GM19239 (cell line): ENCODE results near the gene PARP4.
"Not testable (repeated sequence)": the region's sequence is repeated elsewhere in the genome, so short reads cannot be mapped to it uniquely, and the experiment has no call there.

Source experiments
- DNase-seq: peaks from one replicate; pipeline ENCODE4 v3.0.0; 2011; ENCODE audit warnings: low spot score; ENCODE audit not compliant: insufficient read length
- FAIRE-seq: peaks from 2 replicates; lab custom pipeline; 2011; peaks lifted over from hg19 to GRCh38; lab: Jason Lieb, UNC

Gene PARP4

GRCh38 chr13:24512197-24512907, at the start of gene PARP4:
Gene PARP4 (minus strand): TSS chr13:24512778. CDS start chr13:24503776, 9,002 bp downstream.
- peak; percentile 81 for FAIRE-seq
- peak; percentile 70 for DNase-seq

- FAIRE-seq, DNase-seq: not testable (repeated sequence)
These were observed 48.1 kb upstream of the PARP4 start for GRCh38 chr13:24560579-24561187.

GRCh38 chr13:24559431-24560218, 47.0 kb upstream of the PARP4 start:
- DNase-seq, FAIRE-seq: not testable (repeated sequence)

- no peak for DNase-seq
- no peak for FAIRE-seq
These were observed 44.5 kb upstream of the PARP4 start for GRCh38 chr13:24557081-24557480.

GRCh38 chr13:24553892-24554291, 41.3 kb upstream of the PARP4 start:
- FAIRE-seq, result not testable (repeated sequence)

GRCh38 chr13:24541476-24542352, 29.1 kb upstream of the PARP4 start:
- FAIRE-seq, result peak; percentile 87
- DNase-seq, result not testable (repeated sequence)

More at GRCh38 chr13:24553892-24554291, 41.3 kb upstream of the PARP4 start:
- DNase-seq, result not testable (repeated sequence)

GRCh38 chr13:24541127-24541475, 28.5 kb upstream of the PARP4 start:
- FAIRE-seq (no peak), DNase-seq (no peak)

- FAIRE-seq (no peak), DNase-seq (no peak)
These were observed 27.9 kb upstream of the PARP4 start for GRCh38 chr13:24540236-24541126.

- DNase-seq (no peak), FAIRE-seq (no peak)
These were observed 27.1 kb upstream of the PARP4 start for GRCh38 chr13:24539500-24540165.

GRCh38 chr13:24529478-24529877, 16.9 kb upstream of the PARP4 start:
- DNase-seq, result no peak
- FAIRE-seq, result no peak

- no peak for FAIRE-seq
- no peak for DNase-seq
These were observed 16.3 kb upstream of the PARP4 start for GRCh38 chr13:24528816-24529398.

- FAIRE-seq, result peak; percentile 18
- DNase-seq, result no peak
These were observed 14.7 kb upstream of the PARP4 start for GRCh38 chr13:24527266-24527775.

- no peak for DNase-seq
- peak; percentile 58 for FAIRE-seq
These were observed 8.2 kb upstream of the PARP4 start for GRCh38 chr13:24520733-24521132.

GRCh38 chr13:24516919-24517318, 4.3 kb upstream of the PARP4 start:
- DNase-seq (no peak), FAIRE-seq (no peak)

GRCh38 chr13:24512908-24513213, 283 bp upstream of the PARP4 start:
- FAIRE-seq (no peak), DNase-seq (no peak)

- FAIRE-seq (no peak), DNase-seq (no peak)
These were observed 772 bp downstream of the PARP4 start for GRCh38 chr13:24511816-24512196.

GRCh38 chr13:24511019-24511815, 1.4 kb downstream of the PARP4 start:
- FAIRE-seq, result peak; percentile 45
- peak; percentile 44 for DNase-seq
